Neural cell (in vitro differentiated cells): Measurements from ENCODE around the gene RILPL1.
"Not testable (repeated sequence)": the region's sequence is repeated elsewhere in the genome, so short reads cannot be mapped to it uniquely, and the experiment has no call there.

Source experiments
- CTCF ChIP-seq: fragments of 450-650 bp; IDR thresholded peaks from 2 replicates; pipeline ENCODE4 v1.5.1; 2014; ENCODE audit warnings: antibody characterized with exemption, mild to moderate bottlenecking, moderate library complexity; ENCODE audit not compliant: poor library complexity, severe bottlenecking
- EP300 ChIP-seq: fragments of 450-650 bp; conservative IDR thresholded peaks from 2 replicates; pipeline ENCODE4 v1.6.1; 2014; ENCODE audit warnings: antibody characterized with exemption, mild to moderate bottlenecking, moderate library complexity; ENCODE audit not compliant: poor library complexity, severe bottlenecking
- EZH2 ChIP-seq: fragments of 200-600, 300-800 bp; shearing (Covaris generic), sonication (generic); IDR thresholded peaks from 2 replicates; pipeline ENCODE4 v1.6.1; 2014; ENCODE audit warnings: antibody characterized with exemption, low read length, borderline replicate concordance, mild to moderate bottlenecking; ENCODE audit not compliant: insufficient read depth, poor library complexity, severe bottlenecking
- MXI1 ChIP-seq: fragments of 450-650 bp; conservative IDR thresholded peaks from 2 replicates; pipeline ENCODE4 v1.6.1; 2014; ENCODE audit warnings: antibody characterized with exemption, mild to moderate bottlenecking; ENCODE audit not compliant: poor library complexity, severe bottlenecking
- POLR2AphosphoS5 ChIP-seq: IDR thresholded peaks from 2 replicates; pipeline ENCODE4 v1.6.1; 2012
- RAD21 ChIP-seq: fragments of 450-650 bp; conservative IDR thresholded peaks from 2 replicates; pipeline ENCODE4 v1.6.1; 2014; ENCODE audit warnings: antibody characterized with exemption, mild to moderate bottlenecking, moderate library complexity
- REST ChIP-seq: IDR thresholded peaks from 2 replicates; pipeline ENCODE4 v1.6.1; 2012; ENCODE audit warnings: borderline replicate concordance
- SMC3 ChIP-seq: fragments of 450-650 bp; conservative IDR thresholded peaks from 2 replicates; pipeline ENCODE4 v1.6.1; 2014; ENCODE audit warnings: antibody characterized with exemption, mild to moderate bottlenecking, moderate library complexity; ENCODE audit not compliant: poor library complexity

- TF ChIP-seq MXI1, REST, CTCF, RAD21, EZH2, EP300, SMC3, POLR2AphosphoS5: not testable (repeated sequence)
These were observed 52.3 kb downstream of the RILPL1 start for GRCh38 chr12:123481251-123481650.
